HG03066 (cell line): ENCODE data around the gene PNN.
"Not testable (repeated sequence)": the region's sequence is repeated elsewhere in the genome, so short reads cannot be mapped to it uniquely, and the experiment has no call there.

ENCODE experiments used
- ATAC-seq: cut with Tn5 transposase; IDR thresholded peaks from one replicate; pipeline ENCODE4 v1.9.1; 2021; ENCODE audit warnings: low read depth; ENCODE audit not compliant: unreplicated experiment

The PNN gene

DNA sequence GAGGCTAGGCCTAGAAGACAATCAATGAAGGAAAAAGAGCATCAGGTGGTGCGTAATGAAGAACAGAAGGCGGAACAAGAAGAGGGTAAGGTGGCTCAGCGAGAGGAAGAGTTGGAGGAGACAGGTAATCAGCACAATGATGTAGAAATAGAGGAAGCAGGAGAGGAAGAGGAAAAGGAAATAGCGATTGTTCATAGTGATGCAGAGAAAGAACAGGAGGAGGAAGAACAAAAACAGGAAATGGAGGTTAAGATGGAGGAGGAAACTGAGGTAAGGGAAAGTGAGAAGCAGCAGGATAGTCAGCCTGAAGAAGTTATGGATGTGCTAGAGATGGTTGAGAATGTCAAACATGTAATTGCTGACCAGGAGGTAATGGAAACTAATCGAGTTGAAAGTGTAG lies 5.5 kb downstream of the PNN start:
- ATAC-seq, result no peak

DNA sequence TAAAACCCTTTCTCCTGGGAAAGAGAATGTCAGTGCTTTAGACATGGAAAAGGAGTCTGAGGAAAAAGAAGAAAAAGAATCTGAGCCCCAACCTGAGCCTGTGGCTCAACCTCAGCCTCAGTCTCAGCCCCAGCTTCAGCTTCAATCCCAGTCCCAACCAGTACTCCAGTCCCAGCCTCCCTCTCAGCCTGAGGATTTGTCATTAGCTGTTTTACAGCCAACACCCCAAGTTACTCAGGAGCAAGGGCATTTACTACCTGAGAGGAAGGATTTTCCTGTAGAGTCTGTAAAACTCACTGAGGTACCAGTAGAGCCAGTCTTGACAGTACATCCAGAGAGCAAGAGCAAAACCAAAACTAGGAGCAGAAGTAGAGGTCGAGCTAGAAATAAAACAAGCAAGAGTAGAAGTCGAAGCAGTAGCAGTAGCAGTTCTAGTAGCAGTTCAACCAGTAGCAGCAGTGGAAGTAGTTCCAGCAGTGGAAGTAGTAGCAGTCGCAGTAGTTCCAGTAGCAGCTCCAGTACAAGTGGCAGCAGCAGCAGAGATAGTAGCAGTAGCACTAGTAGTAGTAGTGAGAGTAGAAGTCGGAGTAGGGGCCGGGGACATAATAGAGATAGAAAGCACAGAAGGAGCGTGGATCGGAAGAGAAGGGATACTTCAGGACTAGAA lies 6.1 kb downstream of the PNN start:
- ATAC-seq, result no peak

GRCh38 chr14:39181693-39182047 lies 6.6 kb downstream of the PNN start:
- ATAC-seq, result no peak

- no peak for ATAC-seq
Observed at GRCh38 chr14:39182770-39183684, 8.0 kb downstream of the PNN start.

- ATAC-seq, result not testable (repeated sequence)
Observed at GRCh38 chr14:39183685-39184003, 8.6 kb downstream of the PNN start.

DNA sequence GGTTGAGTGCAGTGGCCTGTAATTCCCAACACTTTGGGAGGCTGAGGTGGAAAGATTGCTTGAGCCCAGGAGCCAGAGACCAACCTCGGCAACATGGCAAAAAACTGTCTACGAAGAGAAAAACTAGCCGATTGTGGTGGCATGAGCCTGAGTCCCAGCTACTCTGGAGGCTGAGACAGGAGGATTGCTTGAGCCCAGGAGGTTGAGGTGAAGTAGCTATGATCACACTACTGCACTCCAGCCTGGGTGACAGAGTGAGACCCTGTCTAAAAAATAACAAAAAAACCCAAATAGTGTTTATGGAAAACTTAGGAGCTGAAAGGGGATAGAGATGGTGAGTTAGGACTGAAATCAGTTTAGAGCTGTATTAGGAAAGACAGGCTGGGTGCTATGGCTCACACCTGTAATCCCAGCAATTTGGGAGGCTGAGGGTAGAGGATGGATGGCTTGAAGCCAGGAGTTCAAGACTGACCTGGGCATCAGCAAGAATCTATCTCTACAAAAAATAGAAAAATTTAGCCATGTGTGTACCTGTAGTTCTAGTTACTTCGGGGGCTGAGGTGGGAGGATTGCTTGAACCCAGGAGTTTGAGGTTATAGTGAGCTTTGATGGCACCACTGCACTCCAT lies 9.7 kb downstream of the PNN start:
- no peak for ATAC-seq

DNA sequence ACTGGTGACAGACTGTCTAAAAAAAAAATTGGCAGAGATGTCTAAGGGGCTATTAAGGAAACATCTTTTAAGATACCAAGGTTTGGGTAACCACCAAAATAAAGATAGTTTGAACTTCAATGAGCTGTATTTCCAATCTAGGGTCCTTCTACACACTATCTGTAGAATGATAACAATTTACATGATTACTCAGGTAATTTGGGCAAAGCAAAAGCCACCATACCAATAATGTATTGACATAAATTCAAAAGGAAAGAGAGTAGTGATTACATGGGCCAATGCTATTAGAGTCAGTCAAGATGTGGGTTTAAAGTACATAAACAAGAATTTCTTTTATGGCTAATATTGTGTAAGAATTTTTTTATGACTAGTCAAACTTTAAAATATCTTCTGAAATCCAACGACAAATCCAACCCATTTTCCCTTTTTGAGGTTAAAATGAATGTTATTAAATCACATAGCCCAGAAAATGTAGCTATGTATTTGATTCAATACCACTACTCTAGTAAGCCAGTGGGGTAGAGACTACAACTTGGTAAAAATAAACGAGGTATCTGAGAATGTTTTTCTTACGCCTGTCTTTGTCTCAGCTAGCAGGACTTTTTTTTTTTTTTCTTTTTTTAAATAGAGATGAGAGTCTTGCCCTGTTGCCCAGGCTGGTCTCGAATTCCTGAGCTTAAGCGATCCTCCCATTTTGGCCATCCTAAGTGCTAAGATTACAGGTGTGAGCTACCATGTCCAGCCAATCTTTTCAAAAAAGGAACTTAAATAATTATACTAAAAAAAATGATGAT lies 10.4 kb downstream of the PNN start:
- no peak for ATAC-seq

GRCh38 chr14:39186941-39187525 lies 12.0 kb downstream of the PNN start:
- no peak for ATAC-seq

DNA sequence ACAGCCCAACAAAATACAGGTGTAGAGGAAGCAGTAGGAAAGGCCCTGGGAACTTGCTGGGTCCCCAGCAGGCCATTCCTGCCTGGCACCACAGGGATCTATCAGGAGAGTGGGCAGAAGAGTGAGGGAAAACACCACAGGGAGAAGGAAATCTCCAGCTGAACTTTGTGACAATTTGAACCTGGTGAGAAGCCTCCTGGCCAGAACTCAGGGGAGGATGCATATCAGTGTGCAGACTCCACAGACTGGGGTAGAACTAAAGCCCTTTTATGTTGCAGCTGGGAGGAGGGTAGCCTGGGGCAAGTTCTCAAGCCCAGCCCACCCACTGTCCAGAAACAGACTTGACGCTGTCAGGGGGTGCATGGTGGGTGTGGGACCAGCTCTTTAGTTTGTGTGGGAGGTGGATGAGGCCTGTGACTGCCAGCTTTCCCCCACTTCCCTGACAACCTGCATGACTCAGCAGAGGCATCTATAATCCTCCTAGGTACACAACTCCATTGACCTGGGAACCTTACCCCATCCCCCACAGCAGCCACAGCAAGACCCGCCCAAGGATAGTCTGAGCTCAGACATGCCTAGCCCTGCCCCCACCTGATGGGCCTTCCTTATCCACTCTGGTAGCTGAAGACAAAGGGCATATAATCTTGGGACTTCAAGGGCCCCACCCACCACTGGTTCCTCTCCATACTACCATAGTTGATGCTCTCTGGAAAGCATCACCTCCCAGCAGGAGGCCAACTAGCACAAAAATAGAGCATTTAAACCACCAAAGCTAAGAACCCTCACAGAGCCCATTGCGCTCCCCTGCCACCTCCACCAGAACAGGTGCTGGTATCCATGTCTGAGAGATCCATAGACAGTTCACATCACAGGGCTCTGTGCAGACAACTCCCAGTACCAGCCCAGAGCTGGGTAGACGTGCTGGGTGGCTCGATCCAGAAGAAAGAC lies 28.9 kb downstream of the PNN start:
- no peak for ATAC-seq

DNA sequence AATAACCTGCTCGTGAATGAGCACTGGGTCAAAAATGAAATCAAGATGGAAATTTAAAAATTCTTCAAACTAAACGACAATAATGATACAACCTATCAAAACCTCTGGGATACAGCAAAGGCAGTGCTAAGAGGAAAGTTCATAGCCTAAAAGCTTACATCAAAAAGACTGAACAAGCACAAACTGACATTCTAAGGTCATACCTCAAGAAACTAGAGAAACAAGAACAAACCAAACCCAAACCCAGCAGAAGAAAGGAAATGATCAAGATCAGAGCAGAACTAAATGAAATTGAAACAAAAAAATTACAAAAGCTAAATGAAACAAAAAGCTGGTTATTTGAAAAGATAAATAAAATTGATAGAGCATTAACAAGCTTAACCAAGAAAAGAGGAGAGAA lies 32.4 kb downstream of the PNN start:
- ATAC-seq, result not testable (repeated sequence)

DNA sequence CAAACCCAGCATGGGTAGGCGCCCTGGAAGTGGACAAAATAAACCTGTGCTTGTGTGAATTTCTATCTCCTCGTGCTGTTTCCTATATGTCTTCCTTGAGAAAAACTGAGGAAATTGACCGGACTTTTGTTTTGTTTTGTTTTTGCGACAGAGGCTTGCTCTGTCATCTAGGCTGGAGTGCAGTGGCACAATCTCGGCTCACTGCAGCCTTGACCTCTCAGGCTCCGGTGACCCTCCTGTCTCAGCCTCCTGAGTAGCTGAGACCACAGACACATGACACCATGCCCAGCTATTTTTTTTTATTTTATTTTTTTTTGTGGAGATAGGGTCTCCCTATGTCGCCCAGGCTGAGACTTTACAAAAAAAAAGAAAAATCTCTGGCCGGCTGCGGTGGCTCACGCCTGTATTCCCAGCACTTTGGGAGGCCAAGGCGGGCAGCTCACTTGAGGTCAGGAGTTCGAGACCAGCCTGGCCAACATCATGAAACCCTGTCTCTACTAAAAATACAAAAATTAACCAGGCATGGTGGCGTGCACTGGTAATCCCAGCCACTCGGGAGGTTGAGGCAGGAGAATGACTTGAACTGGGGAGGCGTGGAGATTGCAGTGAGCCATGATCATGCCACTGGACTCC lies 36.2 kb downstream of the PNN start:
- no peak for ATAC-seq

- ATAC-seq, result no peak
Observed at GRCh38 chr14:39212034-39212433, 37.0 kb downstream of the PNN start.

- ATAC-seq, result no peak
Observed at GRCh38 chr14:39212693-39213092, 37.6 kb downstream of the PNN start.

DNA sequence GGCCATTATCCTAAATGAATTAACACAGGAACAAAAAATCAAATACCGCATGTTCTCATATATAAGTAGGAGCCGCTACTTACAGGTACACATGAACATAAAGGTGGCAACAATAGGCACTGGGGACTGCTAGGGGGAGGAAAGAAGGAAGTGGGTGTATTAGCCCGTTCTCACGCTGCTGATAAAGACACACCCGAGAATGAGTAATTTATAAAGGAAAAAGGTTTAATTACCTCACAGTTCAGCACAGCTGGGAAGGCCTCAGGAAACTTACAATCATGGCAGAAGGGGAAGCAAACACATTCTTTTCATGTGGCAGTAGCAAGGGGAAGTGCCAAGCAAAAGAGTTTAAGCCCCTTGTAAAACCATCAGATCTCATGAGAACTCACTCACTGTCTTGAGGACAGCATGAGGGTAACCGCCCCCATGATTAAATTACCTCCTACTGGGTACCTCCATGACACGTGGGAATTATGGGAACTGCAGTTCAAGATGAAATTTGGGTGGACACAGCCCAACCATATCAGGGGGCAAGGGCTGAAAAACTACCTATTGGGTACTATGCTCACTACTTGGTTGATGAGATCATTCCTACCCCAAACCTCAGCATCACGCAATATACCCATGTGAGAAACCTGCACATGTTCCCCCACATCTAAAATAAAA lies 42.3 kb downstream of the PNN start:
- ATAC-seq, result no peak

DNA sequence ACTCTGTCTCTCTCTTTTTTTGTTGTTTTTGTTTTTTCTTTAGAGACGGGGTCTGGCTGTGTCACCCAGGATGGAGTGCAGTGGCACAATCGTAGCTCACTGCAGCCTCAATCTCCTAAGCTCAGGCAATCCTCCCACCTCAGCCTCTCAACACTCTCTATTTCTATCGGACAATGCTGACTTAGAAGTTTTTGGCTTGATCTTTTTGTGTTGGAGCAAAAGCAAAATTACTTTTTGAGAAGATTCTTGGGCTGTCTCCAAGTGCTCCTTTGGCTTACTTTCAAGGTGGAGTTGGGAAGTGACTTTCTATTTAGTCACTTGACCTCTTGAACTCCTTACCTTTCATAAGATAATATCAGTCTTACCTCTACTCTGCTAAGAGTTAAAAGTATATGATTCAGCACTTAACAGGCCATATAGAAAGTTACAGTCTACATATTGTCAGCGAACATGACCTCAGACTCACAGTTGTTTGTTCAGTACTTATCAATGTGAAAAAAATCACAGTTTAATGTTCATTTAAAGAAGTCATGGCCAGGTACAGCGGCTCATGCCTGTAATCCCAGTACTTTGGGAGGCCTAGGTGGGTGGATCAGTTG lies 43.2 kb downstream of the PNN start:
- no peak for ATAC-seq

DNA sequence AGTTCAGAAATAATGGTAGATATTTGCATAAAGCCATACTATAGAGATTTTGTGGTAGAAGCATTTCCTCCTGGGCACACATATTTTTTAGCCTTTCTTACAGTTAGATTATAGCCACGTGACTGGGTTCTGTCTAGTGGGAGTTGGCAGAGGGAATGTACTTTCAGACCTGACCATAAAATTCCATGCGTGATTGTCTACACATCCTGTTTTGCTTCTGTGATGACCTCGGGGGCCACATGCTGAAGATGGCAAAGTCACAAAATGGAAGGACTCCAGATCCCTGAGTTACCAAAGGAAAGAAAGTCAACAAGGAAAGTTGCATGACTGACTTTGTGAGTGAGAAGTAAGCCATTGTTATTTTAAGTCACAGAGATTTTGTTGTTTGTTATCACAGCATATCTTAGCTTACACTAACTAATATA lies 44.0 kb downstream of the PNN start:
- ATAC-seq, result no peak

- not testable (repeated sequence) for ATAC-seq
Observed at GRCh38 chr14:39220473-39220872, 45.4 kb downstream of the PNN start.

- ATAC-seq, result no peak
Observed at GRCh38 chr14:39228044-39228443, 53.0 kb downstream of the PNN start.
